Measurements from ENCODE around the gene NPHP4. TPM values are rescaled to one million over a fixed set of nuclear protein-coding genes. Genes with fewer than 3 reads are reported as not detected.

NPHP4 gene
- polyA plus RNA-seq, 1 donor (not counting 4 experiments of a cell fraction or from before 2014, with no cell fraction given), result 3.7 TPM

DNA sequence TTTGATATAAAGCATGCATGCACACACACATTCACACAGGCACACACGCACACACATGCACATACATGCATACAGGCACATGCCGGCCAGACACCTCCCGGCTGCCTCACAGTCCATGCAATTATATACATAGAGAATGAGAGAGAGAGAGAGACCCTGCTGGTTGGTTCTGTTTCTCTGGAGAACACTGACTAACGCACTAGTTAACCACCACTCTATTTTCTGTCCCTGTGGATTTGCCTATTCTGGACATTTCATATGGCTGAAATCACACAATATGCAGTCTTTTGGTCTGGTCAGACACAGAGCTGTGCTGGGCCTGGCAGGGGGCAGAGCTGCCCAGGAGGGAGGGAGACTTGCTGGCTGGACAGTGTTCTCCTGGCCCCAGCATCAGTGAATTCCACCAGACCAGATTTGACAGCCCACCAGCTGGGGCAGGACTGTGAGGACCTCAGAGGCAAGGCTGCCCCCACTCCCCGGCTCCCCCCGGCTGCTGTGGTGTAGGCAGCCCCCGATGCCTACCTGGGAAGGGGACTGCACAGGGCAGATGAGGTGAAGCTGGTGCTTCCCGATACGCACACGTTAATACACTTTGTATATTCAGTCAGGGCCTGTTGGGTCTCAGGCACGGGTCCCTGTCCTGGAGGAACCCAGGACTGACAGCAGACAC, 152.2 kb downstream of the NPHP4 start:
- TF ChIP-seq, protein P1, sequence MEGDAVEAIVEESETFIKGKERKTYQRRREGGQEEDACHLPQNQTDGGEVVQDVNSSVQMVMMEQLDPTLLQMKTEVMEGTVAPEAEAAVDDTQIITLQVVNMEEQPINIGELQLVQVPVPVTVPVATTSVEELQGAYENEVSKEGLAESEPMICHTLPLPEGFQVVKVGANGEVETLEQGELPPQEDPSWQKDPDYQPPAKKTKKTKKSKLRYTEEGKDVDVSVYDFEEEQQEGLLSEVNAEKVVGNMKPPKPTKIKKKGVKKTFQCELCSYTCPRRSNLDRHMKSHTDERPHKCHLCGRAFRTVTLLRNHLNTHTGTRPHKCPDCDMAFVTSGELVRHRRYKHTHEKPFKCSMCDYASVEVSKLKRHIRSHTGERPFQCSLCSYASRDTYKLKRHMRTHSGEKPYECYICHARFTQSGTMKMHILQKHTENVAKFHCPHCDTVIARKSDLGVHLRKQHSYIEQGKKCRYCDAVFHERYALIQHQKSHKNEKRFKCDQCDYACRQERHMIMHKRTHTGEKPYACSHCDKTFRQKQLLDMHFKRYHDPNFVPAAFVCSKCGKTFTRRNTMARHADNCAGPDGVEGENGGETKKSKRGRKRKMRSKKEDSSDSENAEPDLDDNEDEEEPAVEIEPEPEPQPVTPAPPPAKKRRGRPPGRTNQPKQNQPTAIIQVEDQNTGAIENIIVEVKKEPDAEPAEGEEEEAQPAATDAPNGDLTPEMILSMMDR (optimal IDR thresholded peaks at IDR 0.05 in 1 of 3, IDR thresholded peaks at IDR 0.05 in 1 of 3, conservative IDR thresholded peaks at IDR 0.05 in 1 of 3; ENCODE audit: extremely low read depth in 1 of 3, insufficient read depth in 2 of 3, low read length in 3 of 3), result no peak
- no peak for TF ChIP-seq EZH2 (IDR thresholded peaks at IDR 0.05; ENCODE audit: low read length)
- Histone ChIP-seq H3K79me2 (ENCODE audit: control insufficient read depth, insufficient read depth, low read length) (no peaks in the 10 kb centered on the region), H3K4me3 (ENCODE audit: control insufficient read depth in 2 of 3, extremely low read depth in 1 of 3, insufficient read depth in 2 of 3, low read depth in 1 of 3, low read length in 3 of 3) (no peak overlapping the region), H3K4me2 (ENCODE audit: control insufficient read depth, extremely low read depth, insufficient read depth, low read depth, low read length) (no peak overlapping the region), H3K27me3 (ENCODE audit: control insufficient read depth, extremely low read depth, insufficient read depth, low read length) (no peaks in the 10 kb centered on the region), H3K36me3 (ENCODE audit: control insufficient read depth in 2 of 2, extremely low read depth in 1 of 2, insufficient read depth in 2 of 2, low read length in 2 of 2) (no peaks in the 10 kb centered on the region), H3K4me1 (ENCODE audit: control insufficient read depth, extremely low read depth, insufficient read depth, low read length) (no peaks in the 10 kb centered on the region), H3K9ac (ENCODE audit: control insufficient read depth, extremely low read depth, insufficient read depth, low read length) (no peak overlapping the region), H4K20me1 (ENCODE audit: control insufficient read depth, extremely low read depth, insufficient read depth, low read length) (peaks cover 2% of the 10 kb centered on the region), H3K9me1 (ENCODE audit: control insufficient read depth, extremely low read depth, insufficient read depth, low read length) (no peaks in the 10 kb centered on the region), H3K9me3 (ENCODE audit: control insufficient read depth, low read depth, low read length) (no peaks in the 10 kb centered on the region), H2AFZ (ENCODE audit: control insufficient read depth, low read length) (no peak overlapping the region), H3K27ac (ENCODE audit: control insufficient read depth, insufficient read depth, low read length) (no peak overlapping the region)
- no peak for FAIRE-seq
- DNase-seq (ENCODE audit: low read depth, low spot score), result no peak
- dilution Hi-C loops (cut with MboI; ENCODE audit: extremely low pct_ligation_motif_present, low sequenced_read_pairs), result no loop called here

DNA sequence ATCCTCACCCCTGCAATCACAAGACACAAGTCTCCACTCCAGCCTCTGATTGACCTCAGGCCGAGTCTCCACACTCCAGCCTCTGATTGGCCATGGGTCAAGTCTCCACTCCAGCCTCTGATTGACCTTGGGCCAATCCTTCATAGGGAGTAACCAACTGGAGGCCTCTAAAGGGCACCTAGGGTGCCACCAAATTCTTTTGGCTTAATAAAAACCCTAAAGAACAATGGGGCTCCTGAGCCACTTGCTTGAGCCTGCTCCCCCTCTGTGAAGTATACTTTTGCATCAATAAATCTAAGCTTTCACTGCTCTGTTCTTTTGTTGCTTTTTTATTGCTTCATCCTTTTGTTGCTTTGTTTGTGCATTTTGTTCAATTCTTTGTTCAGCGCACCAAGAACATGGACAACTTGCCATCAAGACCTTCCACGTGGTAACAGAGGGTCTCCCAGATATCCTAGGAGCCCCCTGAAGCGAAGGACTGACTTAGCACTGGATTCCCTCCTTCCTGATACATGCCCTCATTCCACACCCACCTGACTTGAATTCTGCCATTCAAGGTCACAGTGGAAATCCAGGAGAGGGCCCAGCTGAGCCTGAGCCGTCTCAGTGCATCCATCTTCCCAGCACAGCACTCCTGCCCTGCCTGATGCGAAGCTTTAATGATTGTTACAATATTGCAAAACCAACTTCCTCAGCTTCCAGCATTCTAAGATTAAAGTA, 152.9 kb downstream of the NPHP4 start:
- TF ChIP-seq EZH2 (IDR thresholded peaks at IDR 0.05; ENCODE audit: low read length), result no peak
- TF ChIP-seq, protein P1 (optimal IDR thresholded peaks at IDR 0.05 in 1 of 3, IDR thresholded peaks at IDR 0.05 in 1 of 3, conservative IDR thresholded peaks at IDR 0.05 in 1 of 3; ENCODE audit: extremely low read depth in 1 of 3, insufficient read depth in 2 of 3, low read length in 3 of 3), result no peak
- dilution Hi-C loops (cut with MboI; ENCODE audit: extremely low pct_ligation_motif_present, low sequenced_read_pairs), result no loop called here
- DNase-seq (ENCODE audit: low read depth, low spot score) (no peak), FAIRE-seq (no peak)
- no peaks in the 10 kb centered on the region for H3K9me3 ChIP-seq (ENCODE audit: control insufficient read depth, low read depth, low read length)
- H2AFZ ChIP-seq (ENCODE audit: control insufficient read depth, low read length), result no peak overlapping the region
- no peaks in the 10 kb centered on the region for H3K27me3 ChIP-seq (ENCODE audit: control insufficient read depth, extremely low read depth, insufficient read depth, low read length)
- peaks cover 2% of the 10 kb centered on the region for H4K20me1 ChIP-seq (ENCODE audit: control insufficient read depth, extremely low read depth, insufficient read depth, low read length)
- no peaks in the 10 kb centered on the region for H3K9me1 ChIP-seq (ENCODE audit: control insufficient read depth, extremely low read depth, insufficient read depth, low read length)
- no peaks in the 10 kb centered on the region for H3K36me3 ChIP-seq (ENCODE audit: control insufficient read depth in 2 of 2, extremely low read depth in 1 of 2, insufficient read depth in 2 of 2, low read length in 2 of 2)
- no peak overlapping the region for H3K4me2 ChIP-seq (ENCODE audit: control insufficient read depth, extremely low read depth, insufficient read depth, low read depth, low read length)
- no peaks in the 10 kb centered on the region for H3K4me1 ChIP-seq (ENCODE audit: control insufficient read depth, extremely low read depth, insufficient read depth, low read length)
- H3K27ac ChIP-seq (ENCODE audit: control insufficient read depth, insufficient read depth, low read length), result no peak overlapping the region
- no peak overlapping the region for H3K9ac ChIP-seq (ENCODE audit: control insufficient read depth, extremely low read depth, insufficient read depth, low read length)
- no peak overlapping the region for H3K4me3 ChIP-seq (ENCODE audit: control insufficient read depth in 2 of 3, extremely low read depth in 1 of 3, insufficient read depth in 2 of 3, low read depth in 1 of 3, low read length in 3 of 3)
- no peaks in the 10 kb centered on the region for H3K79me2 ChIP-seq (ENCODE audit: control insufficient read depth, insufficient read depth, low read length)
